H1 (cell line): Measurements from ENCODE around the gene SLC44A1. TPM values are rescaled to one million over a fixed set of nuclear protein-coding genes. Genes with fewer than 3 reads are reported as not detected.

Experiments used
- CTCF ChIA-PET: fragments of 300-600 bp; sonication (Branson Sonifier 250); formaldehyde crosslinking; loops from one replicate; lab custom pipeline; 2021; ENCODE audit not compliant: partially characterized antibody; lab: Charles Lee
- POLR2A ChIA-PET: fragments of 300-600 bp; sonication (Branson Sonifier 250); formaldehyde crosslinking; loops from one replicate; lab custom pipeline; 2021; ENCODE audit warnings: inconsistent platforms; ENCODE audit not compliant: partially characterized antibody; lab: Charles Lee
- DNase-seq, 2 experiments: peaks; one replicate each; pipeline versions ENCODE4 v3.0.0 to v3.0.0-alpha.2; 2010 to 2022; ENCODE audit warnings: low spot score in 2 of 2, low read depth in 1 of 2, mixed read lengths in 1 of 2
- FAIRE-seq: peaks from 2 replicates; lab custom pipeline; 2011; peaks lifted over from hg19 to GRCh38; lab: Jason Lieb, UNC
- H2AFZ ChIP-seq: 2 replicates; pipeline ENCODE4 v1.8.1; 2012; ENCODE audit warnings: low read length, inconsistent platforms
- H2AK5ac ChIP-seq: 2 replicates; pipeline ENCODE4 v1.6.1; 2013; ENCODE audit warnings: low read depth, low read length
- H2BK120ac ChIP-seq: replicated peaks from 2 replicates; pipeline ENCODE3; 2013; ENCODE audit warnings: low read depth, low read length, inconsistent platforms
- H2BK12ac ChIP-seq: 2 replicates; pipeline ENCODE4 v1.6.1; 2013; ENCODE audit warnings: low read depth, low read length
- H2BK15ac ChIP-seq: 2 replicates; pipeline ENCODE4 v1.6.1; 2013; ENCODE audit warnings: low read length
- H2BK20ac ChIP-seq: 2 replicates; pipeline ENCODE4 v1.6.1; 2013; ENCODE audit warnings: low read length
- H2BK5ac ChIP-seq: 2 replicates; pipeline ENCODE4 v1.6.1; 2013; ENCODE audit warnings: low read depth, low read length
- H3K14ac ChIP-seq: 2 replicates; pipeline ENCODE4 v1.6.1; 2013; ENCODE audit warnings: inconsistent platforms; ENCODE audit not compliant: insufficient read length
- H3K18ac ChIP-seq: 2 replicates; pipeline ENCODE4 v1.6.1; 2013; ENCODE audit warnings: low read length; ENCODE audit errors: extremely low read depth
- H3K23ac ChIP-seq: 2 replicates; pipeline ENCODE4 v1.6.1; 2013; ENCODE audit warnings: inconsistent platforms; ENCODE audit not compliant: insufficient read length
- H3K23me2 ChIP-seq: 2 replicates; pipeline ENCODE4 v1.6.1; 2013; ENCODE audit warnings: low read depth, low read length
- H3K27ac ChIP-seq: 2 replicates; pipeline ENCODE4 v1.6.1; 2011; ENCODE audit warnings: low read depth, low read length, inconsistent platforms
- H3K27me3 ChIP-seq, 4 experiments: replicated peaks in 1 of 4; 1 replicate in 1 of 4; 2 replicates in 3 of 4; pipeline versions ENCODE4 v1.6.1 to v1.8.1; 2011 to 2013; ENCODE audit warnings: low read length in 3 of 4, mild to moderate bottlenecking in 3 of 4, inconsistent platforms in 2 of 4, mixed read lengths in 2 of 4, moderate library complexity in 1 of 4; ENCODE audit not compliant: control insufficient read depth in 3 of 4, insufficient read depth in 3 of 4; ENCODE audit errors: extremely low read depth in 1 of 4
- H3K36me3 ChIP-seq, 4 experiments: 2 replicates each; pipeline versions ENCODE4 v1.6.1 to v1.8.1; 2011 to 2013; ENCODE audit warnings: mild to moderate bottlenecking in 4 of 4, low read length in 3 of 4, moderate library complexity in 2 of 4, control low read depth in 1 of 4, inconsistent platforms in 1 of 4; ENCODE audit not compliant: insufficient read depth in 4 of 4, control insufficient read depth in 2 of 4
- H3K4ac ChIP-seq: replicated peaks from 2 replicates; pipeline ENCODE3; 2013; ENCODE audit warnings: low read length, low read depth, mixed read lengths, inconsistent platforms; ENCODE audit not compliant: insufficient read length
- H3K4me1 ChIP-seq, 4 experiments: replicated peaks in 1 of 4; 1 replicate in 1 of 4; 2 replicates in 3 of 4; pipeline versions ENCODE4 v1.6.1 to v1.8.1; 2011 to 2013; ENCODE audit warnings: low read length in 3 of 4, inconsistent platforms in 2 of 4, mixed read lengths in 1 of 4; ENCODE audit not compliant: insufficient read depth in 4 of 4, control insufficient read depth in 3 of 4
- H3K4me2 ChIP-seq, 2 experiments: 2 replicates each; pipeline versions ENCODE4 v1.6.1 to v1.8.1; 2011 to 2013; ENCODE audit warnings: low read depth in 2 of 2, low read length in 2 of 2, control low read depth in 1 of 2, inconsistent platforms in 1 of 2, mild to moderate bottlenecking in 1 of 2; ENCODE audit not compliant: insufficient read depth in 1 of 2
- H3K4me3 ChIP-seq, 4 experiments: fragments of 200-600, 300-600 bp in 1 of 4; sonication (generic), shearing (Covaris generic), sonication (Bioruptor Twin) in 1 of 4; 2 replicates each; pipeline versions ENCODE4 v1.5.1 to v1.8.1; 2011 to 2016; ENCODE audit warnings: low read length in 4 of 4, low read depth in 3 of 4, control low read depth in 2 of 4, inconsistent platforms in 2 of 4, mild to moderate bottlenecking in 2 of 4, mixed read lengths in 1 of 4, moderate library complexity in 1 of 4; ENCODE audit not compliant: insufficient read depth in 2 of 4; ENCODE audit errors: extremely low read depth in 1 of 4
- H3K56ac ChIP-seq: replicated peaks from 2 replicates; pipeline ENCODE3; 2013; ENCODE audit warnings: low read depth, mild to moderate bottlenecking, mixed read lengths, low read length, inconsistent platforms; ENCODE audit not compliant: insufficient read length
- H3K79me1 ChIP-seq: 2 replicates; pipeline ENCODE4 v1.6.1; 2013; ENCODE audit warnings: low read depth, low read length, control low read depth
- H3K79me2 ChIP-seq, 2 experiments: 2 replicates each; pipeline versions ENCODE4 v1.6.1 to v1.8.1; 2012 to 2013; ENCODE audit warnings: low read length in 2 of 2, mild to moderate bottlenecking in 2 of 2, inconsistent platforms in 1 of 2; ENCODE audit not compliant: insufficient read depth in 2 of 2, control insufficient read depth in 1 of 2
- H3K9ac ChIP-seq, 4 experiments: replicated peaks in 1 of 4; 1 replicate in 1 of 4; 2 replicates in 3 of 4; pipeline versions ENCODE4 v1.6.1 to v1.8.1; 2011 to 2013; ENCODE audit warnings: low read depth in 3 of 4, low read length in 3 of 4, control low read depth in 2 of 4, mild to moderate bottlenecking in 2 of 4, moderate library complexity in 2 of 4, inconsistent platforms in 1 of 4; ENCODE audit errors: extremely low read depth in 1 of 4
- H3K9me3 ChIP-seq, 2 experiments: 2 replicates each; pipeline versions ENCODE4 v1.6.1 to v1.8.1; 2012 to 2013; ENCODE audit warnings: mild to moderate bottlenecking in 2 of 2, moderate library complexity in 2 of 2, control low read depth in 1 of 2, inconsistent platforms in 1 of 2, low read depth in 1 of 2, low read length in 1 of 2, mixed read lengths in 1 of 2; ENCODE audit not compliant: insufficient read depth in 2 of 2
- H4K20me1 ChIP-seq, 2 experiments: replicated peaks in 1 of 2; 2 replicates each; pipeline versions ENCODE3 to v1.8.1; 2011 to 2013; ENCODE audit warnings: inconsistent platforms in 2 of 2, low read length in 2 of 2, mild to moderate bottlenecking in 1 of 2; ENCODE audit not compliant: insufficient read depth in 2 of 2, control insufficient read depth in 1 of 2
- H4K5ac ChIP-seq: 2 replicates; pipeline ENCODE4 v1.6.1; 2013; ENCODE audit warnings: low read length, low read depth, mixed read lengths, inconsistent platforms; ENCODE audit not compliant: insufficient read length
- H4K8ac ChIP-seq: 2 replicates; pipeline ENCODE4 v1.8.0; 2013; ENCODE audit warnings: mild to moderate bottlenecking, moderate library complexity, low read length, inconsistent platforms; ENCODE audit not compliant: insufficient read depth; ENCODE audit errors: extremely low read depth
- H4K91ac ChIP-seq: replicated peaks from 2 replicates; pipeline ENCODE3; 2013; ENCODE audit warnings: low read length, mixed read lengths, inconsistent platforms; ENCODE audit not compliant: insufficient read length
- KDM4A ChIP-seq: IDR thresholded peaks from one replicate; pipeline ENCODE4 v1.7.1; 2012; ENCODE audit warnings: low read depth, mild to moderate bottlenecking, moderate library complexity, low read length, inconsistent platforms; ENCODE audit not compliant: severe bottlenecking
- KDM5A ChIP-seq: fragments of 200-600 bp; IDR thresholded peaks from 2 replicates; pipeline ENCODE4 v1.7.1; 2012; ENCODE audit warnings: mild to moderate bottlenecking, low read length, inconsistent platforms, mixed read lengths
- POLR2A ChIP-seq, 2 experiments: IDR thresholded peaks; 1 replicate in 1 of 2; 2 replicates in 1 of 2; pipeline ENCODE4 v1.6.1; 2011; ENCODE audit warnings: low read depth in 2 of 2, low read length in 2 of 2, mild to moderate bottlenecking in 2 of 2; ENCODE audit errors: control extremely low read depth in 1 of 2
- RXRA ChIP-seq: IDR thresholded peaks from 2 replicates; pipeline ENCODE4 v1.6.1; 2011; ENCODE audit warnings: low read depth, mild to moderate bottlenecking, low read length, moderate library complexity; ENCODE audit not compliant: insufficient read depth
- SIRT6 ChIP-seq: IDR thresholded peaks from one replicate; pipeline ENCODE4 v1.7.1; 2012; ENCODE audit warnings: low read length, inconsistent platforms
- SP4 ChIP-seq: IDR thresholded peaks from 2 replicates; pipeline ENCODE4 v1.6.1; 2012; ENCODE audit warnings: low read length, inconsistent platforms
- SUZ12 ChIP-seq: fragments of 200-600 bp; sonication (generic); IDR thresholded peaks from 2 replicates; pipeline ENCODE4 v1.6.1; 2012; ENCODE audit warnings: mild to moderate bottlenecking, inconsistent platforms, low read length, moderate library complexity, mixed read lengths
- WGBS, 2 experiments: shearing (Covaris generic) in 1 of 2; methylation state at CpG; one replicate each; pipeline versions ENCODE4 v1.1.6 to v1.1.7; 2013 to 2015; ENCODE audit warnings: low lambda C conversion rate in 2 of 2, mixed read lengths in 2 of 2, inconsistent platforms in 1 of 2, low coverage in 1 of 2, missing lambda C conversion rate in 1 of 2; ENCODE audit not compliant: insufficient replicate concordance in 2 of 2, insufficient coverage in 1 of 2, insufficient read length in 1 of 2; ENCODE audit errors: extremely low coverage in 1 of 2, missing lambda C conversion rate in 1 of 2; 5-methylcytosine and 5-hydroxymethylcytosine counted together
- polyA plus RNA-seq, 7 experiments: library from polyadenylated mRNA; depleted of rRNA in 3 of 7; stranded (reverse) in 5 of 7; unstranded in 2 of 7; fragments of >200 nt in 5 of 7; fragments of 200-250 nt in 2 of 7; gene quantifications; 1 replicate in 5 of 7; 2 replicates in 1 of 7; 4 replicates in 1 of 7; pipeline versions ENCODE4 v1.2.1 to v1.2.3, GENCODE V29; 2011 to 2013; ENCODE audit warnings: missing spikeins in 2 of 7, mixed read lengths in 2 of 7
- total RNA-seq: library from RNA; stranded (reverse); fragmentation: NEBNext Ultra II Directional; extraction: Animal tissue kit (Norgen Biotek cat#: 25700); gene quantifications from 2 replicates; pipeline ENCODE4 v1.2.1, GENCODE V29; 2021
- TF ChIP-seq, protein P1 (sequence below): IDR thresholded peaks from 2 replicates; pipeline ENCODE4 v1.6.1; 2011; ENCODE audit warnings: low read depth, mild to moderate bottlenecking, low read length; ENCODE audit not compliant: insufficient read depth

The SLC44A1 gene
- total and polyA plus RNA-seq, 2 of the 8 experiments (the other 6 are each of a cell fraction or from before 2014, with no cell fraction given): 30.5 to 71.2 TPM

DNA sequence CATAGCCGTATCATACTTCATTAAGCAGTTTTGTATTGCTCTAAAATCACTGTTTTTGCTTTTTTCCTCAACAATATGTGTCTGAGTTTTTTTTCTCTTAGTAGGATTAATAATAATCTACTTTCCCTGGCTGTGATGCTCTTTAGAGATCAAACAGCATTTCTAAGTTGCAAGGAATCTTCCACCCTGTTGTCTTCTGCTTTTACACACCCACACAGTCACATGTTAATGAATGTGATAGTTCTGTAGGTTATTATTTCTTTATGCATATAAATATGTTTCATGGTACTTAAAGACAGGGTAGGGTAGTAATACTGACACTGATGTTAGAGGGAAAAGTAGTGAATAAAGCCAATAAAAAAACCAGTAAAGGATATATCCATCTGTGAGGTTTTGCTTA, 29.3 kb downstream of the SLC44A1 start:
- H3K4me3 ChIP-seq: no peak overlapping the region
- H4K91ac ChIP-seq: no peak overlapping the region
- H2BK20ac ChIP-seq: no peak overlapping the region
- H3K36me3 ChIP-seq: no peaks in the 10 kb centered on the region; a peak in 1 of 8 replicates
- no peak overlapping the region for H2BK12ac ChIP-seq
- no peaks in the 10 kb centered on the region for H3K27me3 ChIP-seq
- WGBS, 2 experiments: 96% methylated on average over 1 of the region's 1 CpG; no CpG with 5 or more reads in 1 of the 2 experiments
- H3K27ac ChIP-seq: no peak overlapping the region
- H3K4me1 ChIP-seq: peaks cover 0 to 7% (median 3%) of the 10 kb centered on the region in 4 experiments; a peak in 3 of 7 replicates
- H2AFZ ChIP-seq: no peak overlapping the region
- no peak overlapping the region for H2BK15ac ChIP-seq
- peaks cover 3 to 82% of the 10 kb centered on the region in 2 experiments; a peak in 3 of 4 replicates for H3K79me2 ChIP-seq
- no peak overlapping the region for H3K14ac ChIP-seq
- no peak overlapping the region for H3K4me2 ChIP-seq
- H3K18ac ChIP-seq: no peak overlapping the region
- H2BK120ac ChIP-seq: no peak overlapping the region
- no peak overlapping the region for H3K23ac ChIP-seq
- ChIA-PET CTCF (interaction anchor here (1.2 kb wide), 1 partner anchor 9 kb away, joined by 3 read pairs; no protein-coding TSS in a partner anchor), POLR2A (interaction anchor here (1.3 kb wide), 1 partner anchor 29 kb away, joined by 4 read pairs; the partner anchor contains the start of gene SLC44A1)
- no peak overlapping the region for H4K8ac ChIP-seq
- peaks cover 5% of the 10 kb centered on the region; the same call in 1 of the 2 replicates for H3K79me1 ChIP-seq
- H4K20me1 ChIP-seq: no peaks in the 10 kb centered on the region
- H3K4ac ChIP-seq: no peak overlapping the region
- DNase-seq: no peak
- no peak overlapping the region for H2BK5ac ChIP-seq
- no peak overlapping the region for H4K5ac ChIP-seq
- H3K9me3 ChIP-seq: no peaks in the 10 kb centered on the region
- no peak overlapping the region for H3K9ac ChIP-seq
- H2AK5ac ChIP-seq: no peak overlapping the region
- no peaks in the 10 kb centered on the region for H3K23me2 ChIP-seq
- no peak overlapping the region for H3K56ac ChIP-seq
- FAIRE-seq: no peak
- TF ChIP-seq, protein P1, sequence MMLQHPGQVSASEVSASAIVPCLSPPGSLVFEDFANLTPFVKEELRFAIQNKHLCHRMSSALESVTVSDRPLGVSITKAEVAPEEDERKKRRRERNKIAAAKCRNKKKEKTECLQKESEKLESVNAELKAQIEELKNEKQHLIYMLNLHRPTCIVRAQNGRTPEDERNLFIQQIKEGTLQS: no peak
- TF ChIP-seq POLR2A (IDR thresholded peaks at IDR 0.05; ENCODE audit: control extremely low read depth in 1 of 2, low read depth in 2 of 2, low read length in 2 of 2): no peak
- no peak for TF ChIP-seq SP4
- no peak for TF ChIP-seq KDM5A
- no peak for TF ChIP-seq SUZ12
- no peak for TF ChIP-seq RXRA
- no peak for TF ChIP-seq SIRT6
- no peak for TF ChIP-seq KDM4A
